ENCODE results near the gene CTNNBIP1.

GRCh38 chr1:9835404-9835757 is 74.7 kb downstream of the CTNNBIP1 start:
- TF ChIP-seq CTCF (conservative IDR thresholded peaks at IDR 0.05): no peak
- no peak for TF ChIP-seq EZH2 (IDR thresholded peaks at IDR 0.05; ENCODE audit: low read depth)

All from PC-9 (cell line).